HepG2 (cell line): ENCODE results near the gene SLC6A6. TPM values are rescaled to one million over a fixed set of nuclear protein-coding genes. Genes with fewer than 3 reads are reported as not detected.

Source experiments
- ATAC-seq: fragments of 200-7000 bp; cut with Tn5 transposase; 3 replicates; pipeline ENCODE4 v1.9.1; 2020; ENCODE audit warnings: mild to moderate bottlenecking, moderate library complexity
- BruUV-seq: library from RNA; stranded (reverse); fragments of 400-500 nt; replicated peaks from 2 replicates; lab custom pipeline; 2021; lab: Mats Ljungman, UMichigan
- CTCF ChIA-PET: fragments of 300-600 bp; formaldehyde crosslinking; extraction: SDS; loops from one replicate; lab custom pipeline; 2021; ENCODE audit warnings: low total read pairs, inconsistent platforms, low intra/inter-chr PET ratio; lab: Yijun Ruan, JAX
- POLR2A ChIA-PET: fragments of 350-600 bp; sonication (Branson Sonifier 250); formaldehyde crosslinking; loops from one replicate; lab custom pipeline; 2020; ENCODE audit warnings: antibody characterized with exemption, inconsistent platforms; lab: Yijun Ruan, JAX
- DNase-seq: peaks from one replicate; pipeline ENCODE4 v3.0.0-alpha.2; 2015; ENCODE audit warnings: low spot score
- FAIRE-seq: peaks from 3 replicates; lab custom pipeline; 2011; peaks lifted over from hg19 to GRCh38; lab: Jason Lieb, UNC
- H2AFZ ChIP-seq: one replicate; pipeline ENCODE4 v1.6.1; 2011; ENCODE audit warnings: low read length, inconsistent platforms
- H3K27ac ChIP-seq: fragments of 300-600 bp; 3 replicates; pipeline ENCODE4 v1.8.0; 2011; ENCODE audit warnings: mixed run types, mild to moderate bottlenecking, mixed read lengths, low read length, inconsistent platforms; ENCODE audit not compliant: insufficient read depth; ENCODE audit errors: extremely low read length
- H3K27me3 ChIP-seq, 2 experiments: fragments of 200-600 bp in 1 of 2; 2 replicates in 1 of 2; 3 replicates in 1 of 2; pipeline versions ENCODE4 v1.6.0 to v1.8.0; 2011; ENCODE audit warnings: low read length in 2 of 2, mild to moderate bottlenecking in 2 of 2, moderate library complexity in 2 of 2, inconsistent platforms in 1 of 2; ENCODE audit not compliant: insufficient read depth in 2 of 2, control insufficient read depth in 1 of 2
- H3K36me3 ChIP-seq, 2 experiments: fragments of 200-600 bp in 1 of 2; replicated peaks in 1 of 2; 2 replicates in 1 of 2; 3 replicates in 1 of 2; pipeline versions ENCODE4 v1.5.1 to v1.8.0; 2011; ENCODE audit warnings: low read length in 2 of 2, inconsistent platforms in 1 of 2; ENCODE audit not compliant: insufficient read depth in 2 of 2, control insufficient read depth in 1 of 2
- H3K4me1 ChIP-seq: 2 replicates; pipeline ENCODE4 v1.5.1; 2012; ENCODE audit warnings: low read length, inconsistent platforms; ENCODE audit not compliant: insufficient read depth
- H3K4me2 ChIP-seq: 2 replicates; pipeline ENCODE4 v1.6.0; 2011; ENCODE audit warnings: low read depth, low read length, inconsistent platforms
- H3K4me3 ChIP-seq, 3 experiments: fragments of 200-600 bp in 1 of 3; sonication (generic), shearing (Covaris generic) in 1 of 3; replicated peaks in 1 of 3; 2 replicates each; pipeline ENCODE4 v1.5.1; 2011 to 2016; ENCODE audit warnings: low read length in 3 of 3, inconsistent platforms in 2 of 3, low read depth in 2 of 3, mild to moderate bottlenecking in 2 of 3, control low read depth in 1 of 3, mixed read lengths in 1 of 3; ENCODE audit not compliant: insufficient read depth in 1 of 3
- H3K79me2 ChIP-seq: one replicate; pipeline ENCODE4 v1.6.1; 2011; ENCODE audit warnings: low read length, inconsistent platforms; ENCODE audit not compliant: insufficient read depth
- H3K9ac ChIP-seq: 2 replicates; pipeline ENCODE4 v1.6.0; 2011; ENCODE audit warnings: mild to moderate bottlenecking, low read depth, low read length, inconsistent platforms; ENCODE audit not compliant: insufficient read depth
- H3K9me3 ChIP-seq: 2 replicates; pipeline ENCODE4 v1.5.1; 2012; ENCODE audit warnings: mild to moderate bottlenecking, low read length
- H4K20me1 ChIP-seq: 2 replicates; pipeline ENCODE4 v1.6.0; 2011; ENCODE audit warnings: inconsistent platforms, mild to moderate bottlenecking, low read length, moderate library complexity; ENCODE audit not compliant: insufficient read depth
- CREB1 ChIP-seq, 2 experiments: fragments of 450-650 bp in 1 of 2; IDR thresholded peaks; 2 replicates each; pipeline ENCODE4 v1.6.1; 2016 to 2017; ENCODE audit warnings: control low read depth in 1 of 2, mild to moderate bottlenecking in 1 of 2, missing compliant biosample characterization in 1 of 2, missing genetic modification characterization in 1 of 2
- ETV5 ChIP-seq: IDR thresholded peaks from 2 replicates; pipeline ENCODE4 v1.6.1; 2018; ENCODE audit warnings: missing biosample characterization, missing genetic modification reagents, inconsistent platforms, borderline replicate concordance
- EZH2 ChIP-seq: conservative IDR thresholded peaks from 2 replicates; pipeline ENCODE4 v1.6.1; 2012; ENCODE audit warnings: mild to moderate bottlenecking, low read depth, low read length, moderate library complexity
- FOXA1 ChIP-seq, 2 experiments: fragments of 450-650 bp in 1 of 2; sonication (generic) in 1 of 2; formaldehyde crosslinking in 1 of 2; IDR thresholded peaks; 2 replicates each; pipeline versions ENCODE4 v1.4.0 to v1.6.1; 2016 to 2020; ENCODE audit warnings: missing genetic modification reagents in 1 of 2
- HIVEP1 ChIP-seq: sonication (generic); formaldehyde crosslinking; IDR thresholded peaks from 2 replicates; pipeline ENCODE4 v1.4.0; 2020; ENCODE audit warnings: mild to moderate bottlenecking, missing genetic modification reagents
- HMG20B ChIP-seq: conservative IDR thresholded peaks from 2 replicates; pipeline ENCODE4 v1.6.1; 2016; ENCODE audit warnings: missing genetic modification reagents, missing compliant biosample characterization
- HNF4G ChIP-seq, 2 experiments: sonication (generic) in 1 of 2; formaldehyde crosslinking in 1 of 2; IDR thresholded peaks; 2 replicates each; pipeline versions ENCODE4 v1.4.0 to v1.6.1; 2011 to 2020; ENCODE audit warnings: borderline replicate concordance in 2 of 2, low read depth in 2 of 2, mild to moderate bottlenecking in 2 of 2, low read length in 1 of 2, missing genetic modification reagents in 1 of 2, moderate library complexity in 1 of 2
- MAFK ChIP-seq, 2 experiments: IDR thresholded peaks in 1 of 2; conservative IDR thresholded peaks in 1 of 2; 2 replicates each; pipeline ENCODE4 v1.6.1; 2011; ENCODE audit warnings: improper control_type of control experiment in 2 of 2, low read length in 2 of 2
- NFIC ChIP-seq: IDR thresholded peaks from 2 replicates; pipeline ENCODE4 v1.6.1; 2012; ENCODE audit warnings: mild to moderate bottlenecking, low read length, inconsistent platforms
- NKX3-1 ChIP-seq: sonication (generic); formaldehyde crosslinking; IDR thresholded peaks from 2 replicates; pipeline ENCODE4 v1.5.0; 2020; ENCODE audit warnings: missing genetic modification reagents
- NR2F1 ChIP-seq, 2 experiments: fragments of 450-650 bp in 1 of 2; formaldehyde crosslinking in 1 of 2; IDR thresholded peaks; 2 replicates each; pipeline versions ENCODE4 v1.5.0 to v1.6.1; 2016 to 2020; ENCODE audit warnings: mild to moderate bottlenecking in 1 of 2, missing compliant biosample characterization in 1 of 2, missing genetic modification reagents in 1 of 2, moderate library complexity in 1 of 2
- SMARCC2 ChIP-seq: fragments of 450-650 bp; IDR thresholded peaks from 2 replicates; pipeline ENCODE4 v1.6.1; 2017; ENCODE audit warnings: antibody characterized with exemption, mild to moderate bottlenecking
- THYN1 ChIP-seq: sonication (generic); formaldehyde crosslinking; IDR thresholded peaks from 2 replicates; pipeline ENCODE4 v1.8.1; 2023; ENCODE audit warnings: low read depth, mild to moderate bottlenecking, moderate library complexity, missing genetic modification reagents, borderline replicate concordance
- ZBTB1 ChIP-seq: sonication (generic); formaldehyde crosslinking; IDR thresholded peaks from 2 replicates; pipeline ENCODE4 v1.4.0; 2020; ENCODE audit warnings: missing genetic modification reagents, borderline replicate concordance
- ZBTB4 ChIP-seq: sonication (generic); formaldehyde crosslinking; IDR thresholded peaks from 2 replicates; pipeline ENCODE4 v1.4.0; 2020; ENCODE audit warnings: missing genetic modification reagents, mild to moderate bottlenecking, borderline replicate concordance
- ZFP37 ChIP-seq: sonication (generic); formaldehyde crosslinking; IDR thresholded peaks from 2 replicates; pipeline ENCODE4 v1.4.0; 2020; ENCODE audit warnings: missing genetic modification reagents, borderline replicate concordance
- ZNF331 ChIP-seq: sonication (generic); formaldehyde crosslinking; IDR thresholded peaks from 2 replicates; pipeline ENCODE4 v1.4.0; 2020; ENCODE audit warnings: missing genetic modification reagents
- WGBS: methylation state at CpG from one replicate; pipeline ENCODE4 v1.1.6; 2017; ENCODE audit warnings: low lambda C conversion rate; 5-methylcytosine and 5-hydroxymethylcytosine counted together
- in situ Hi-C: cut with HindIII; loops from 2 replicates; pipeline ENCODE4 v1.10.0; 2017; ENCODE audit warnings: low pct_unique_long_range_greater_than_20kb; ENCODE audit not compliant: extremely low pct_ligation_motif_present
- intact Hi-C: fragments of 100-400 bp; cut with micrococcal nuclease; formaldehyde crosslinking; loops from one replicate; pipeline ENCODE4 v1.10.0; 2022; ENCODE audit not compliant: unreplicated experiment
- polyA plus RNA-seq, 8 experiments: library from polyadenylated mRNA; depleted of rRNA in 3 of 8; stranded (reverse) in 7 of 8; unstranded in 1 of 8; fragments of >200 nt; fragmentation: Illumina TruSeq in 4 of 8; extraction: Trizol in 4 of 8; gene quantifications; 2 replicates each; pipeline versions ENCODE4 v1.2.1 to v1.2.3, GENCODE V29; 2011 to 2016; ENCODE audit warnings: low read depth in 4 of 8, missing spikeins in 1 of 8, mixed read lengths in 1 of 8; ENCODE audit not compliant: insufficient read depth in 1 of 8
- total RNA-seq, 5 experiments: library from RNA; depleted of rRNA; stranded (reverse); fragments of >200 nt; fragmentation: Illumina TruSeq; extraction: Trizol; gene quantifications; 2 replicates each; pipeline ENCODE4 v1.2.3, GENCODE V29; 2016; ENCODE audit warnings: low read depth in 1 of 5
- TF ChIP-seq, protein P1 (sequence below): sonication (generic); formaldehyde crosslinking; IDR thresholded peaks from 2 replicates; pipeline ENCODE4 v1.4.0; 2020; ENCODE audit warnings: missing genetic modification reagents
- TF ChIP-seq, protein P2 (sequence below): sonication (generic); formaldehyde crosslinking; IDR thresholded peaks from 2 replicates; pipeline ENCODE4 v1.4.0; 2020; ENCODE audit warnings: missing genetic modification reagents, low read depth, mild to moderate bottlenecking, borderline replicate concordance

The SLC6A6 gene
- total and polyA plus RNA-seq, 2 of the 13 experiments (the other 11 are each of a cell fraction or from before 2014, with no cell fraction given), result 14.1 to 20.7 TPM

DNA sequence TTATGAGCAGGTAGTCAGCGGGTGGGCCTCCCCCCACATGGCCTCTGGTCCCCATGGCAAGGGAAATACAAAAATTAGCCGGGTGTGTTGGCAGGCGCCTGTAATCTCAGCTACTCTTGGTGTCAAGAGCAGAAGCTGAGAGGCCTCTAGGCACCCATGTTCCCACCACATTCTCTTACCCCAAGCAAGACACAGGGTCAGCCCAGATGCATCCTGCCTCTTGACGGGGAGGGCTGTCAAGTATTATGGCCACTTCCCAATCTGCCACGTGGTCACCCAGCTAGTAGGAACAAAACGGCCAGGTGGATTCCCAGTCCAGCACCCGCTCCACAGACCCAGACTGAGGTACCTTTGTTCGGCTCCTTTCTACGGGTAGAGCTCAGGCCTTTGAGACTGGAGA, 16.2 kb upstream of the SLC6A6 start:
- DNase-seq, result no peak
- no peaks in the 10 kb centered on the region for H3K36me3 ChIP-seq
- H3K79me2 ChIP-seq, result no peaks in the 10 kb centered on the region
- ATAC-seq, result no peak
- no peak overlapping the region for H2AFZ ChIP-seq
- WGBS, result 29% methylated on average over 8 of the region's 9 CpGs
- H3K4me3 ChIP-seq, result no peak overlapping the region
- in situ Hi-C loops (no loop called here), intact Hi-C loops (no loop called here)
- H3K27ac ChIP-seq, result no peak overlapping the region
- H4K20me1 ChIP-seq, result no peaks in the 10 kb centered on the region
- no peak overlapping the region for H3K4me2 ChIP-seq
- peaks cover 3 to 23% of the 10 kb centered on the region in 2 experiments for H3K27me3 ChIP-seq
- POLR2A ChIA-PET, result no interaction called here
- peaks cover 15% of the 10 kb centered on the region; the same call in 1 of the 2 replicates for H3K4me1 ChIP-seq
- no TSS peak for BruUV-seq
- no peak overlapping the region for H3K9ac ChIP-seq
- H3K9me3 ChIP-seq, result no peaks in the 10 kb centered on the region
- TF ChIP-seq, protein P1, sequence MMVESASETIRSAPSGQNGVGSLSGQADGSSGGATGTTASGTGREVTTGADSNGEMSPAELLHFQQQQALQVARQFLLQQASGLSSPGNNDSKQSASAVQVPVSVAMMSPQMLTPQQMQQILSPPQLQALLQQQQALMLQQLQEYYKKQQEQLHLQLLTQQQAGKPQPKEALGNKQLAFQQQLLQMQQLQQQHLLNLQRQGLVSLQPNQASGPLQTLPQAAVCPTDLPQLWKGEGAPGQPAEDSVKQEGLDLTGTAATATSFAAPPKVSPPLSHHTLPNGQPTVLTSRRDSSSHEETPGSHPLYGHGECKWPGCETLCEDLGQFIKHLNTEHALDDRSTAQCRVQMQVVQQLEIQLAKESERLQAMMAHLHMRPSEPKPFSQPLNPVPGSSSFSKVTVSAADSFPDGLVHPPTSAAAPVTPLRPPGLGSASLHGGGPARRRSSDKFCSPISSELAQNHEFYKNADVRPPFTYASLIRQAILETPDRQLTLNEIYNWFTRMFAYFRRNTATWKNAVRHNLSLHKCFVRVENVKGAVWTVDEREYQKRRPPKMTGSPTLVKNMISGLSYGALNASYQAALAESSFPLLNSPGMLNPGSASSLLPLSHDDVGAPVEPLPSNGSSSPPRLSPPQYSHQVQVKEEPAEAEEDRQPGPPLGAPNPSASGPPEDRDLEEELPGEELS (CRISPR knock-in tag), result no peak
- TF ChIP-seq HIVEP1 (CRISPR knock-in tag) (no peak), NR2F1 (CRISPR knock-in tag; IDR thresholded peaks at IDR 0.05) (no peak), HMG20B (CRISPR knock-in tag) (no peak), EZH2 (no peak), HNF4G (IDR thresholded peaks at IDR 0.05; ENCODE audit: borderline replicate concordance, low read depth, low read length) (no peak), HNF4G (CRISPR knock-in tag; IDR thresholded peaks at IDR 0.05; ENCODE audit: borderline replicate concordance, low read depth) (no peak), ZBTB4 (CRISPR knock-in tag) (no peak), FOXA1 (IDR thresholded peaks at IDR 0.05) (no peak), FOXA1 (CRISPR knock-in tag; IDR thresholded peaks at IDR 0.05) (no peak), ZBTB1 (CRISPR knock-in tag) (no peak), ETV5 (no peak), ZFP37 (CRISPR knock-in tag) (no peak), CREB1 (IDR thresholded peaks at IDR 0.05) (no peak), CREB1 (CRISPR knock-in tag; IDR thresholded peaks at IDR 0.05) (no peak), NKX3-1 (no peak), MAFK (conservative IDR thresholded peaks at IDR 0.05 in 1 of 2, IDR thresholded peaks at IDR 0.05 in 1 of 2; ENCODE audit: low read length in 2 of 2) (no peak), SMARCC2 (no peak), THYN1 (CRISPR knock-in tag) (no peak), NFIC (no peak), ZNF331 (no peak)
- TF ChIP-seq, protein P2, sequence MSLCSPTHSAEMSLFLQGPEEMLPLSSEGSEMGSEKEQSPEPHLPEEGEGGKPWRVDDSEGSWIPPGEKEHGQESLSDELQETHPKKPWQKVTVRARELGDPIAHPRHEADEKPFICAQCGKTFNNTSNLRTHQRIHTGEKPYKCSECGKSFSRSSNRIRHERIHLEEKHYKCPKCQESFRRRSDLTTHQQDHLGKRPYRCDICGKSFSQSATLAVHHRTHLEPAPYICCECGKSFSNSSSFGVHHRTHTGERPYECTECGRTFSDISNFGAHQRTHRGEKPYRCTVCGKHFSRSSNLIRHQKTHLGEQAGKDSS (CRISPR knock-in tag), result no peak
- CTCF ChIA-PET, result no interaction called here
- FAIRE-seq, result no peak
